Endodermal cell (in vitro differentiated cells): Measurements from ENCODE around the gene RNF223. TPM values are rescaled to one million over a fixed set of nuclear protein-coding genes. Genes with fewer than 3 reads are reported as not detected.

Source experiments
- DNase-seq: peaks from one replicate; pipeline ENCODE4 v3.0.0-alpha.2; 2017
- H3K27ac ChIP-seq: 2 replicates; pipeline ENCODE4 v1.5.1; 2013; ENCODE audit warnings: mild to moderate bottlenecking, low read depth, low read length, moderate library complexity
- H3K27me3 ChIP-seq: 2 replicates; pipeline ENCODE4 v1.6.1; 2013; ENCODE audit warnings: mild to moderate bottlenecking, low read length, moderate library complexity; ENCODE audit not compliant: insufficient read depth, control insufficient read depth, poor library complexity, severe bottlenecking
- H3K36me3 ChIP-seq: 2 replicates; pipeline ENCODE4 v1.7.0; 2013; ENCODE audit warnings: mild to moderate bottlenecking, low read length, moderate library complexity; ENCODE audit not compliant: control insufficient read depth, insufficient read depth
- H3K4me1 ChIP-seq: one replicate; pipeline ENCODE4 v1.7.0; 2013; ENCODE audit warnings: low read length; ENCODE audit not compliant: control insufficient read depth, insufficient read depth
- H3K4me3 ChIP-seq: 2 replicates; pipeline ENCODE4 v1.5.1; 2013; ENCODE audit warnings: mild to moderate bottlenecking, low read length, moderate library complexity
- H3K9ac ChIP-seq: 2 replicates; pipeline ENCODE4 v1.6.1; 2013; ENCODE audit warnings: mild to moderate bottlenecking, low read length, moderate library complexity; ENCODE audit not compliant: poor library complexity, severe bottlenecking; ENCODE audit errors: extremely low read depth
- H3K9me3 ChIP-seq: 2 replicates; pipeline ENCODE4 v1.6.1; 2013; ENCODE audit warnings: mild to moderate bottlenecking, low read length, moderate library complexity; ENCODE audit not compliant: control insufficient read depth
- H3K27ac Mint-ChIP-seq: 2 replicates; pipeline ENCODE4 v1.8.0; 2020; ENCODE audit warnings: mixed read lengths
- H3K27me3 Mint-ChIP-seq: 2 replicates; pipeline ENCODE4 v1.8.0; 2021; ENCODE audit warnings: mild to moderate bottlenecking, mixed read lengths; ENCODE audit not compliant: insufficient read depth
- H3K36me3 Mint-ChIP-seq: 2 replicates; pipeline ENCODE4 v1.8.0; 2020; ENCODE audit warnings: low read depth, mixed read lengths
- H3K4me1 Mint-ChIP-seq: 2 replicates; pipeline ENCODE4 v1.8.0; 2020; ENCODE audit warnings: mixed read lengths
- H3K4me3 Mint-ChIP-seq: 2 replicates; pipeline ENCODE4 v1.8.0; 2020; ENCODE audit warnings: mild to moderate bottlenecking, moderate library complexity, mixed read lengths
- H3K9me3 Mint-ChIP-seq: 2 replicates; pipeline ENCODE4 v1.8.0; 2020; ENCODE audit warnings: mild to moderate bottlenecking, mixed read lengths
- CTCF ChIP-seq: fragments of 200-600 bp; sonication (generic); conservative IDR thresholded peaks from 2 replicates; pipeline ENCODE4 v1.5.0; 2021; ENCODE audit warnings: antibody characterized with exemption, mild to moderate bottlenecking
- WGBS, 2 experiments: methylation state at CpG; one replicate each; pipeline versions ENCODE4 v1.1.5 to v1.1.7; 2013; ENCODE audit warnings: missing lambda C conversion rate in 2 of 2, mixed read lengths in 1 of 2; ENCODE audit not compliant: insufficient coverage in 1 of 2, insufficient read length in 1 of 2; 5-methylcytosine and 5-hydroxymethylcytosine counted together
- total RNA-seq, 2 donors: library from RNA; stranded (reverse); fragmentation: NEBNext Ultra II Directional in 1 of 2; extraction: Animal tissue kit (Norgen Biotek cat#: 25700) in 1 of 2; gene quantifications; 2 replicates in 1 of 2; 3 replicates in 1 of 2; pipeline ENCODE4 v1.2.1, GENCODE V29; 2021

RNF223 gene
- total RNA-seq, 2 donors from 2014 or later, result not detected

GRCh38 chr1:1115136-1115785 is 41.2 kb upstream of the RNF223 start:
- Histone ChIP-seq H3K27ac (no peak overlapping the region), H3K9ac (no peak overlapping the region), H3K36me3 (peaks cover 11% of the 10 kb centered on the region), H3K9me3 (peaks cover 9% of the 10 kb centered on the region), H3K27me3 (peaks cover 26% of the 10 kb centered on the region), H3K4me3 (peak overlapping the region; percentile 81), H3K4me1 (no peaks in the 10 kb centered on the region)
- no peak overlapping the region for H3K27ac Mint-ChIP-seq
- no peak for TF ChIP-seq CTCF
- peak; percentile 51 for DNase-seq
- H3K27me3 Mint-ChIP-seq, result peaks cover 26% of the 10 kb centered on the region
- peak overlapping the region; percentile 70 for H3K4me3 Mint-ChIP-seq
- peaks cover 21% of the 10 kb centered on the region for H3K9me3 Mint-ChIP-seq
- 12 to 21% methylated on average over 19 to 33 of the region's 41 CpGs for WGBS, 2 experiments
- H3K36me3 Mint-ChIP-seq, result peaks cover 34% of the 10 kb centered on the region
- H3K4me1 Mint-ChIP-seq, result peaks cover 4% of the 10 kb centered on the region

GRCh38 chr1:1114431-1114830 is 40.3 kb upstream of the RNF223 start:
- H3K27me3 Mint-ChIP-seq, result peaks cover 26% of the 10 kb centered on the region
- WGBS, 2 experiments, result 93 to 96% methylated on average over 13 of the region's 13 CpGs
- peaks cover 11% of the 10 kb centered on the region for H3K36me3 ChIP-seq
- H3K4me3 ChIP-seq, result peak overlapping the region; percentile 81
- TF ChIP-seq CTCF, result no peak
- DNase-seq, result no peak
- peak overlapping the region; percentile 70 for H3K4me3 Mint-ChIP-seq
- H3K36me3 Mint-ChIP-seq, result peaks cover 42% of the 10 kb centered on the region
- H3K4me1 Mint-ChIP-seq, result peaks cover 4% of the 10 kb centered on the region
- H3K9me3 ChIP-seq, result peaks cover 9% of the 10 kb centered on the region
- H3K27ac Mint-ChIP-seq, result no peak overlapping the region
- peaks cover 25% of the 10 kb centered on the region for H3K9me3 Mint-ChIP-seq
- H3K27ac ChIP-seq, result no peak overlapping the region
- H3K9ac ChIP-seq, result no peak overlapping the region
- peaks cover 24% of the 10 kb centered on the region for H3K27me3 ChIP-seq
- no peaks in the 10 kb centered on the region for H3K4me1 ChIP-seq

GRCh38 chr1:1112237-1112985 is 38.3 kb upstream of the RNF223 start:
- Mint-ChIP-seq H3K4me3 (no peak overlapping the region), H3K27me3 (peaks cover 10% of the 10 kb centered on the region), H3K9me3 (peaks cover 33% of the 10 kb centered on the region), H3K4me1 (peaks cover 4% of the 10 kb centered on the region), H3K27ac (no peak overlapping the region), H3K36me3 (peaks cover 50% of the 10 kb centered on the region)
- no peak for DNase-seq
- no peak overlapping the region for H3K9ac ChIP-seq
- no peak overlapping the region for H3K4me3 ChIP-seq
- WGBS, 2 experiments, result 93 to 96% methylated on average over 26 to 30 of the region's 30 CpGs
- peaks cover 3% of the 10 kb centered on the region for H3K27me3 ChIP-seq
- no peak overlapping the region for H3K27ac ChIP-seq
- H3K36me3 ChIP-seq, result peaks cover 11% of the 10 kb centered on the region
- no peaks in the 10 kb centered on the region for H3K4me1 ChIP-seq
- peaks cover 9% of the 10 kb centered on the region for H3K9me3 ChIP-seq
- no peak for TF ChIP-seq CTCF
